ENCODE results near the gene USP19.

DNA sequence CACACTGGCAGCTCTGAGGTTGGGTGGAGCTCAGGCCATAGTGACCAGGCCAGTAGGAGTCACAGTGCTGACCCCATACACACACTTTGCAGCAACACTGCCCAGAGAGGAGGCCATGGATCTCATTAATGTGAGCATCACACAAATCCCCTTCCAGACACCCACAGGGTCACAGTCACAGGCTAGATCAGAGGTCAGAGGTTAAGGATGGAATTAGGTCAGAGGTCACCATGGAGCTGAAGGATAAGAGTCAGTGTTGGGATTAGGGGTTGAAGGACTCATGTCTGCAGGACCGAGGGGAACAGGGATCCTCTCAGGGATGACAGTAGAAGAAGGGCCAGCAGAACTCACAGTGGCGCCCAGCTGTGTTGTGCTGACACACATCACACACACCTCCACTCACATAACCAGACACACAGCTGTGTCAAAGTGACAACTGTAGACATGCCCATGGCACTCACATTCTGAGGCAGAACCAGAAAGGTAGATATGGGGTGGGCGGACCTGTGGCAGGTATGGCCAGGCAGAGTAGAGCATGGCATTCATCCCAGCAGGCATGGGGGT lies 32.8 kb upstream of the USP19 start:
- no peak for TF ChIP-seq ZFP30 (CRISPR knock-in tag; IDR thresholded peaks at IDR 0.05)
- TF ChIP-seq, protein P1, sequence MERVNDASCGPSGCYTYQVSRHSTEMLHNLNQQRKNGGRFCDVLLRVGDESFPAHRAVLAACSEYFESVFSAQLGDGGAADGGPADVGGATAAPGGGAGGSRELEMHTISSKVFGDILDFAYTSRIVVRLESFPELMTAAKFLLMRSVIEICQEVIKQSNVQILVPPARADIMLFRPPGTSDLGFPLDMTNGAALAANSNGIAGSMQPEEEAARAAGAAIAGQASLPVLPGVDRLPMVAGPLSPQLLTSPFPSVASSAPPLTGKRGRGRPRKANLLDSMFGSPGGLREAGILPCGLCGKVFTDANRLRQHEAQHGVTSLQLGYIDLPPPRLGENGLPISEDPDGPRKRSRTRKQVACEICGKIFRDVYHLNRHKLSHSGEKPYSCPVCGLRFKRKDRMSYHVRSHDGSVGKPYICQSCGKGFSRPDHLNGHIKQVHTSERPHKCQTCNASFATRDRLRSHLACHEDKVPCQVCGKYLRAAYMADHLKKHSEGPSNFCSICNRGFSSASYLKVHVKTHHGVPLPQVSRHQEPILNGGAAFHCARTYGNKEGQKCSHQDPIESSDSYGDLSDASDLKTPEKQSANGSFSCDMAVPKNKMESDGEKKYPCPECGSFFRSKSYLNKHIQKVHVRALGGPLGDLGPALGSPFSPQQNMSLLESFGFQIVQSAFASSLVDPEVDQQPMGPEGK (CRISPR knock-in tag; IDR thresholded peaks at IDR 0.05; ENCODE audit: borderline replicate concordance): no peak
- TF ChIP-seq, protein P2, sequence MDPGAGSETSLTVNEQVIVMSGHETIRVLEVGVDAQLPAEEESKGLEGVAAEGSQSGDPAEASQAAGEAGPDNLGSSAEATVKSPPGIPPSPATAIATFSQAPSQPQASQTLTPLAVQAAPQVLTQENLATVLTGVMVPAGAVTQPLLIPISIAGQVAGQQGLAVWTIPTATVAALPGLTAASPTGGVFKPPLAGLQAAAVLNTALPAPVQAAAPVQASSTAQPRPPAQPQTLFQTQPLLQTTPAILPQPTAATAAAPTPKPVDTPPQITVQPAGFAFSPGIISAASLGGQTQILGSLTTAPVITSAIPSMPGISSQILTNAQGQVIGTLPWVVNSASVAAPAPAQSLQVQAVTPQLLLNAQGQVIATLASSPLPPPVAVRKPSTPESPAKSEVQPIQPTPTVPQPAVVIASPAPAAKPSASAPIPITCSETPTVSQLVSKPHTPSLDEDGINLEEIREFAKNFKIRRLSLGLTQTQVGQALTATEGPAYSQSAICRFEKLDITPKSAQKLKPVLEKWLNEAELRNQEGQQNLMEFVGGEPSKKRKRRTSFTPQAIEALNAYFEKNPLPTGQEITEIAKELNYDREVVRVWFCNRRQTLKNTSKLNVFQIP (CRISPR knock-in tag; IDR thresholded peaks at IDR 0.05; ENCODE audit: borderline replicate concordance, low read depth): no peak
- TF ChIP-seq, protein P3, sequence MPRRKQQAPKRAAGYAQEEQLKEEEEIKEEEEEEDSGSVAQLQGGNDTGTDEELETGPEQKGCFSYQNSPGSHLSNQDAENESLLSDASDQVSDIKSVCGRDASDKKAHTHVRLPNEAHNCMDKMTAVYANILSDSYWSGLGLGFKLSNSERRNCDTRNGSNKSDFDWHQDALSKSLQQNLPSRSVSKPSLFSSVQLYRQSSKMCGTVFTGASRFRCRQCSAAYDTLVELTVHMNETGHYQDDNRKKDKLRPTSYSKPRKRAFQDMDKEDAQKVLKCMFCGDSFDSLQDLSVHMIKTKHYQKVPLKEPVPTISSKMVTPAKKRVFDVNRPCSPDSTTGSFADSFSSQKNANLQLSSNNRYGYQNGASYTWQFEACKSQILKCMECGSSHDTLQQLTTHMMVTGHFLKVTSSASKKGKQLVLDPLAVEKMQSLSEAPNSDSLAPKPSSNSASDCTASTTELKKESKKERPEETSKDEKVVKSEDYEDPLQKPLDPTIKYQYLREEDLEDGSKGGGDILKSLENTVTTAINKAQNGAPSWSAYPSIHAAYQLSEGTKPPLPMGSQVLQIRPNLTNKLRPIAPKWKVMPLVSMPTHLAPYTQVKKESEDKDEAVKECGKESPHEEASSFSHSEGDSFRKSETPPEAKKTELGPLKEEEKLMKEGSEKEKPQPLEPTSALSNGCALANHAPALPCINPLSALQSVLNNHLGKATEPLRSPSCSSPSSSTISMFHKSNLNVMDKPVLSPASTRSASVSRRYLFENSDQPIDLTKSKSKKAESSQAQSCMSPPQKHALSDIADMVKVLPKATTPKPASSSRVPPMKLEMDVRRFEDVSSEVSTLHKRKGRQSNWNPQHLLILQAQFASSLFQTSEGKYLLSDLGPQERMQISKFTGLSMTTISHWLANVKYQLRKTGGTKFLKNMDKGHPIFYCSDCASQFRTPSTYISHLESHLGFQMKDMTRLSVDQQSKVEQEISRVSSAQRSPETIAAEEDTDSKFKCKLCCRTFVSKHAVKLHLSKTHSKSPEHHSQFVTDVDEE (CRISPR knock-in tag; IDR thresholded peaks at IDR 0.05): no peak
- TF ChIP-seq CSDC2 (CRISPR knock-in tag; IDR thresholded peaks at IDR 0.05): no peak
- TF ChIP-seq, protein P4, sequence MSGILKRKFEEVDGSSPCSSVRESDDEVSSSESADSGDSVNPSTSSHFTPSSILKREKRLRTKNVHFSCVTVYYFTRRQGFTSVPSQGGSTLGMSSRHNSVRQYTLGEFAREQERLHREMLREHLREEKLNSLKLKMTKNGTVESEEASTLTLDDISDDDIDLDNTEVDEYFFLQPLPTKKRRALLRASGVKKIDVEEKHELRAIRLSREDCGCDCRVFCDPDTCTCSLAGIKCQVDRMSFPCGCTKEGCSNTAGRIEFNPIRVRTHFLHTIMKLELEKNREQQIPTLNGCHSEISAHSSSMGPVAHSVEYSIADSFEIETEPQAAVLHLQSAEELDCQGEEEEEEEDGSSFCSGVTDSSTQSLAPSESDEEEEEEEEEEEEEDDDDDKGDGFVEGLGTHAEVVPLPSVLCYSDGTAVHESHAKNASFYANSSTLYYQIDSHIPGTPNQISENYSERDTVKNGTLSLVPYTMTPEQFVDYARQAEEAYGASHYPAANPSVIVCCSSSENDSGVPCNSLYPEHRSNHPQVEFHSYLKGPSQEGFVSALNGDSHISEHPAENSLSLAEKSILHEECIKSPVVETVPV (CRISPR knock-in tag; IDR thresholded peaks at IDR 0.05): no peak
- no peak for TF ChIP-seq ZNF8 (CRISPR knock-in tag; IDR thresholded peaks at IDR 0.05)
- no peak for TF ChIP-seq ZFP3 (CRISPR knock-in tag; IDR thresholded peaks at IDR 0.05)
- no peak for TF ChIP-seq SNAI2 (CRISPR knock-in tag; IDR thresholded peaks at IDR 0.05)

Data from SK-N-SH treated with all-trans-retinoic acid at 6 μM for 48 hours (cell line).